Neural cell (in vitro differentiated cells): ENCODE data around the gene TREML1. TPM values are rescaled to one million over a fixed set of nuclear protein-coding genes. Genes with fewer than 3 reads are reported as not detected.
"Not testable (repeated sequence)": the region's sequence is repeated elsewhere in the genome, so short reads cannot be mapped to it uniquely, and the experiment has no call there.

ENCODE experiments used
- H2AFZ ChIP-seq: fragments of 200-600, 300-800 bp; sonication (generic), shearing (Covaris generic); 2 replicates; pipeline ENCODE4 v1.6.0; 2014; ENCODE audit warnings: low read depth, mild to moderate bottlenecking, antibody characterized with exemption, low read length, moderate library complexity
- H3F3A ChIP-seq: fragments of 200-600 bp; shearing (Covaris generic); 2 replicates; pipeline ENCODE4 v1.6.1; 2016; ENCODE audit warnings: mild to moderate bottlenecking, moderate library complexity, mixed read lengths, antibody characterized with exemption, low read length; ENCODE audit not compliant: insufficient read depth, poor library complexity, severe bottlenecking
- H3K27ac ChIP-seq: fragments of 200-600, 300-800 bp; sonication (generic), shearing (Covaris generic); 2 replicates; pipeline ENCODE4 v1.5.1; 2014; ENCODE audit warnings: mild to moderate bottlenecking, low read length, moderate library complexity
- H3K27me3 ChIP-seq: fragments of 300-800, 200-600 bp; sonication (generic), shearing (Covaris generic); 2 replicates; pipeline ENCODE4 v1.6.0; 2014; ENCODE audit warnings: mild to moderate bottlenecking, low read depth, low read length, moderate library complexity; ENCODE audit not compliant: insufficient read depth
- H3K36me3 ChIP-seq: fragments of 300-800, 200-600 bp; sonication (generic), shearing (Covaris generic); 2 replicates; pipeline ENCODE4 v1.5.1; 2014; ENCODE audit warnings: mild to moderate bottlenecking, antibody characterized with exemption, low read length, moderate library complexity; ENCODE audit not compliant: insufficient read depth
- H3K4me2 ChIP-seq: fragments of 300-800, 200-600 bp; sonication (generic), shearing (Covaris generic); 2 replicates; pipeline ENCODE4 v1.6.0; 2014; ENCODE audit warnings: mild to moderate bottlenecking, low read length
- H3K4me3 ChIP-seq: fragments of 300-800, 200-600 bp; sonication (generic), shearing (Covaris generic); 2 replicates; pipeline ENCODE4 v1.5.1; 2014; ENCODE audit warnings: mild to moderate bottlenecking, low read length, moderate library complexity
- H3K79me2 ChIP-seq: fragments of 200-600 bp; shearing (Covaris generic); replicated peaks from 2 replicates; pipeline ENCODE4 v1.6.0; 2014; ENCODE audit warnings: mild to moderate bottlenecking, low read length, moderate library complexity; ENCODE audit not compliant: insufficient read depth
- H3K9ac ChIP-seq: fragments of 300-800, 200-600 bp; sonication (generic), shearing (Covaris generic); 2 replicates; pipeline ENCODE4 v1.6.1; 2016; ENCODE audit warnings: mild to moderate bottlenecking, low read length, mixed read lengths
- H3K9me2 ChIP-seq: fragments of 200-600 bp; shearing (Covaris generic); 2 replicates; pipeline ENCODE4 v1.6.1; 2016; ENCODE audit warnings: mild to moderate bottlenecking, low read length, mixed read lengths; ENCODE audit not compliant: insufficient read depth
- H3K9me3 ChIP-seq: fragments of 200-600, 300-800 bp; sonication (generic), shearing (Covaris generic); 2 replicates; pipeline ENCODE4 v1.6.1; 2016; ENCODE audit warnings: mild to moderate bottlenecking, mixed run types, low read length, moderate library complexity, mixed read lengths
- H4K20me1 ChIP-seq: fragments of 200-600 bp; shearing (Covaris generic); 2 replicates; pipeline ENCODE4 v1.6.1; 2016; ENCODE audit warnings: mild to moderate bottlenecking, mixed run types; ENCODE audit not compliant: insufficient read depth
- EP300 ChIP-seq: fragments of 450-650 bp; conservative IDR thresholded peaks from 2 replicates; pipeline ENCODE4 v1.6.1; 2014; ENCODE audit warnings: antibody characterized with exemption, mild to moderate bottlenecking, moderate library complexity; ENCODE audit not compliant: poor library complexity, severe bottlenecking
- EZH2 ChIP-seq: fragments of 200-600, 300-800 bp; shearing (Covaris generic), sonication (generic); IDR thresholded peaks from 2 replicates; pipeline ENCODE4 v1.6.1; 2014; ENCODE audit warnings: antibody characterized with exemption, low read length, borderline replicate concordance, mild to moderate bottlenecking; ENCODE audit not compliant: insufficient read depth, poor library complexity, severe bottlenecking
- MXI1 ChIP-seq: fragments of 450-650 bp; conservative IDR thresholded peaks from 2 replicates; pipeline ENCODE4 v1.6.1; 2014; ENCODE audit warnings: antibody characterized with exemption, mild to moderate bottlenecking; ENCODE audit not compliant: poor library complexity, severe bottlenecking
- POLR2AphosphoS5 ChIP-seq: IDR thresholded peaks from 2 replicates; pipeline ENCODE4 v1.6.1; 2012
- RAD21 ChIP-seq: fragments of 450-650 bp; conservative IDR thresholded peaks from 2 replicates; pipeline ENCODE4 v1.6.1; 2014; ENCODE audit warnings: antibody characterized with exemption, mild to moderate bottlenecking, moderate library complexity
- SMC3 ChIP-seq: fragments of 450-650 bp; conservative IDR thresholded peaks from 2 replicates; pipeline ENCODE4 v1.6.1; 2014; ENCODE audit warnings: antibody characterized with exemption, mild to moderate bottlenecking, moderate library complexity; ENCODE audit not compliant: poor library complexity
- TAF1 ChIP-seq: IDR thresholded peaks from 2 replicates; pipeline ENCODE4 v1.6.1; 2012; ENCODE audit warnings: low read depth
- polyA plus RNA-seq: library from polyadenylated mRNA; depleted of rRNA; stranded (reverse); fragments of >200 nt; gene quantifications from 2 replicates; pipeline ENCODE4 v1.2.3, GENCODE V29; 2014
- TF ChIP-seq, protein P1 (sequence below): IDR thresholded peaks from 2 replicates; pipeline ENCODE4 v1.6.1; 2012; ENCODE audit warnings: borderline replicate concordance
- TF ChIP-seq, protein P2 (sequence below): fragments of 450-650 bp; IDR thresholded peaks from 2 replicates; pipeline ENCODE4 v1.5.1; 2014; ENCODE audit warnings: antibody characterized with exemption, mild to moderate bottlenecking, moderate library complexity; ENCODE audit not compliant: poor library complexity, severe bottlenecking

Gene TREML1
- polyA plus RNA-seq, 1 donor from 2014 or later: not detected

DNA sequence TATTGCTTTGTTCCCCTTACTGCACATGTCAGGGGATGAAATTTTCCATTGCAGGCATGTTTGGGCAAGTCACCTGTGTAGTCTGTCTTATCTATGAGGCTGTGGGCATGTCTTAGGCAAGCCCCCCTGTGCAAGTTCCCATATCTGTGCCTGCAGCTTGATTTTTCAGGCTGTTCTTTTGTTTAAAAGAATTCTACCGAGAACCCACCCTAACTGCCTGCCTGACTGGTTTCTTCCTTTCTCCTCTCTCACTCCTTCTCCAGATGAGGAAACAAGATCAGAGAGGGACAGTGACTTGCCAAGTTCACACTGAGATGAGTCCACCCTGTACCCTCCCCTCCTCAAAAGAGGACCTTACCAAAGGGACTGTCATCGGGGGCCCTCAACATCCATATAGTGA is 35.8 kb upstream of the TREML1 start:
- H4K20me1 ChIP-seq: no peaks in the 10 kb centered on the region
- peaks cover 2% of the 10 kb centered on the region for H3K9me3 ChIP-seq
- no peaks in the 10 kb centered on the region for H3K79me2 ChIP-seq

DNA sequence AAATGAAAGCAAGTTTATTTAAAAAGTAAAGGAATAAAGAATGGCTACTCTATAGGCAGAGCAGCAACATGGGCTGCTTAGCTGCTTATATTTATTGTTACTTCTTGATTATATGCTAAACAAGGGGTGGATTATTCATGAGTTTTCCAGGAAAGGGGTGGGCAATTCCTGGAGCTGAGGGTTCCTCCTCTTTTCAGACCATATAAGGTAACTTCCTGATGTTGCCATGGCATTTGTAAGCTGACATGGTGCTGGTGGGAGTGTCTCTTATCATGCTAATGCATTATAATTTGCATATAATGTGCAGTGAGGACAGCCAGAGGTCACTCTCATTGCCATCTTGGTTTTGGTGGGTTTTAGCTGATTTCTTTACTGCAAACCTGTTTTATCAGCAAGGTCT is 34.9 kb upstream of the TREML1 start:
- H2AFZ ChIP-seq, H3F3A ChIP-seq, H3K9ac ChIP-seq, H3K4me3 ChIP-seq, H3K9me2 ChIP-seq, H4K20me1 ChIP-seq, H3K4me2 ChIP-seq, H3K79me2 ChIP-seq, H3K27ac ChIP-seq, H3K27me3 ChIP-seq, H3K36me3 ChIP-seq, H3K9me3 ChIP-seq: not testable (repeated sequence)

More for the DNA sequence above, 35.8 kb upstream of the TREML1 start:
- Histone ChIP-seq H3K9ac (no peak overlapping the region), H3K9me2 (no peaks in the 10 kb centered on the region), H3K36me3 (no peaks in the 10 kb centered on the region), H3K4me2 (no peak overlapping the region), H3F3A (no peaks in the 10 kb centered on the region), H2AFZ (no peak overlapping the region), H3K27me3 (no peaks in the 10 kb centered on the region), H3K4me3 (no peak overlapping the region), H3K27ac (no peak overlapping the region)
- no peak for TF ChIP-seq SMC3
- TF ChIP-seq POLR2AphosphoS5: no peak
- TF ChIP-seq, protein P1, sequence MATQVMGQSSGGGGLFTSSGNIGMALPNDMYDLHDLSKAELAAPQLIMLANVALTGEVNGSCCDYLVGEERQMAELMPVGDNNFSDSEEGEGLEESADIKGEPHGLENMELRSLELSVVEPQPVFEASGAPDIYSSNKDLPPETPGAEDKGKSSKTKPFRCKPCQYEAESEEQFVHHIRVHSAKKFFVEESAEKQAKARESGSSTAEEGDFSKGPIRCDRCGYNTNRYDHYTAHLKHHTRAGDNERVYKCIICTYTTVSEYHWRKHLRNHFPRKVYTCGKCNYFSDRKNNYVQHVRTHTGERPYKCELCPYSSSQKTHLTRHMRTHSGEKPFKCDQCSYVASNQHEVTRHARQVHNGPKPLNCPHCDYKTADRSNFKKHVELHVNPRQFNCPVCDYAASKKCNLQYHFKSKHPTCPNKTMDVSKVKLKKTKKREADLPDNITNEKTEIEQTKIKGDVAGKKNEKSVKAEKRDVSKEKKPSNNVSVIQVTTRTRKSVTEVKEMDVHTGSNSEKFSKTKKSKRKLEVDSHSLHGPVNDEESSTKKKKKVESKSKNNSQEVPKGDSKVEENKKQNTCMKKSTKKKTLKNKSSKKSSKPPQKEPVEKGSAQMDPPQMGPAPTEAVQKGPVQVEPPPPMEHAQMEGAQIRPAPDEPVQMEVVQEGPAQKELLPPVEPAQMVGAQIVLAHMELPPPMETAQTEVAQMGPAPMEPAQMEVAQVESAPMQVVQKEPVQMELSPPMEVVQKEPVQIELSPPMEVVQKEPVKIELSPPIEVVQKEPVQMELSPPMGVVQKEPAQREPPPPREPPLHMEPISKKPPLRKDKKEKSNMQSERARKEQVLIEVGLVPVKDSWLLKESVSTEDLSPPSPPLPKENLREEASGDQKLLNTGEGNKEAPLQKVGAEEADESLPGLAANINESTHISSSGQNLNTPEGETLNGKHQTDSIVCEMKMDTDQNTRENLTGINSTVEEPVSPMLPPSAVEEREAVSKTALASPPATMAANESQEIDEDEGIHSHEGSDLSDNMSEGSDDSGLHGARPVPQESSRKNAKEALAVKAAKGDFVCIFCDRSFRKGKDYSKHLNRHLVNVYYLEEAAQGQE: no peak
- TF ChIP-seq MXI1: no peak
- TF ChIP-seq TAF1: no peak
- TF ChIP-seq, protein P2, sequence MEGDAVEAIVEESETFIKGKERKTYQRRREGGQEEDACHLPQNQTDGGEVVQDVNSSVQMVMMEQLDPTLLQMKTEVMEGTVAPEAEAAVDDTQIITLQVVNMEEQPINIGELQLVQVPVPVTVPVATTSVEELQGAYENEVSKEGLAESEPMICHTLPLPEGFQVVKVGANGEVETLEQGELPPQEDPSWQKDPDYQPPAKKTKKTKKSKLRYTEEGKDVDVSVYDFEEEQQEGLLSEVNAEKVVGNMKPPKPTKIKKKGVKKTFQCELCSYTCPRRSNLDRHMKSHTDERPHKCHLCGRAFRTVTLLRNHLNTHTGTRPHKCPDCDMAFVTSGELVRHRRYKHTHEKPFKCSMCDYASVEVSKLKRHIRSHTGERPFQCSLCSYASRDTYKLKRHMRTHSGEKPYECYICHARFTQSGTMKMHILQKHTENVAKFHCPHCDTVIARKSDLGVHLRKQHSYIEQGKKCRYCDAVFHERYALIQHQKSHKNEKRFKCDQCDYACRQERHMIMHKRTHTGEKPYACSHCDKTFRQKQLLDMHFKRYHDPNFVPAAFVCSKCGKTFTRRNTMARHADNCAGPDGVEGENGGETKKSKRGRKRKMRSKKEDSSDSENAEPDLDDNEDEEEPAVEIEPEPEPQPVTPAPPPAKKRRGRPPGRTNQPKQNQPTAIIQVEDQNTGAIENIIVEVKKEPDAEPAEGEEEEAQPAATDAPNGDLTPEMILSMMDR: no peak
- TF ChIP-seq RAD21: no peak
- TF ChIP-seq EP300: no peak
- no peak for TF ChIP-seq EZH2
